ENCODE measurements around the gene SPARCL1. TPM values are rescaled to one million over a fixed set of nuclear protein-coding genes. Genes with fewer than 3 reads are reported as not detected.

The SPARCL1 gene
- total RNA-seq, 2 experiments from 2014 or later, result not detected

- H3K4me3 ChIP-seq (ENCODE audit: low read depth, low read length, poor library complexity, severe bottlenecking), result no peak overlapping the region
- H3K27ac ChIP-seq (ENCODE audit: low read depth, low read length, poor library complexity, severe bottlenecking), result no peak overlapping the region
- intact Hi-C loops (cut with micrococcal nuclease; ENCODE audit: unreplicated experiment), result no loop called here
- H3K9me3 ChIP-seq (ENCODE audit: low read length), result no peaks in the 10 kb centered on the region
- no peaks in the 10 kb centered on the region for H3K4me1 ChIP-seq (ENCODE audit: insufficient read depth, low read length, poor library complexity, severe bottlenecking)
- no TSS peak for BruUV-seq (replicated peaks)
- no peaks in the 10 kb centered on the region for H3K79me2 ChIP-seq (ENCODE audit: insufficient read depth, low read depth, low read length)
- H3K4me2 ChIP-seq (ENCODE audit: low read length), result no peak overlapping the region
- no peak for DNase-seq (ENCODE audit: low spot score)
- ChIA-PET CTCF (ENCODE audit: unreplicated experiment) (no interaction called here), POLR2A (no interaction called here)
- no peaks in the 10 kb centered on the region for H3K9me2 ChIP-seq (ENCODE audit: insufficient read depth, low read length)
- H2AFZ ChIP-seq (ENCODE audit: low read length), result no peak overlapping the region
- no peaks in the 10 kb centered on the region for H4K20me1 ChIP-seq (ENCODE audit: insufficient read depth, low read length)
- H3K36me3 ChIP-seq (ENCODE audit: insufficient read depth, low read length), result no peaks in the 10 kb centered on the region
- TF ChIP-seq EZH2phosphoT487 (IDR thresholded peaks at IDR 0.05; ENCODE audit: borderline replicate concordance, low read depth, low read length), result no peak
- TF ChIP-seq CTCF (conservative IDR thresholded peaks at IDR 0.05; ENCODE audit: low read length), result no peak
Measured at GRCh38 chr4:87570290-87570805, 41.2 kb upstream of the SPARCL1 start.

- DNase-seq (ENCODE audit: low spot score), result no peak
- no peak overlapping the region for H2AFZ ChIP-seq (ENCODE audit: low read length)
- BruUV-seq (replicated peaks), result no TSS peak
- ChIA-PET CTCF (ENCODE audit: unreplicated experiment) (no interaction called here), POLR2A (no interaction called here)
- H3K27ac ChIP-seq (ENCODE audit: low read depth, low read length, poor library complexity, severe bottlenecking), result no peak overlapping the region
- no peak for TF ChIP-seq CTCF (conservative IDR thresholded peaks at IDR 0.05; ENCODE audit: low read length)
- no peak for TF ChIP-seq EZH2phosphoT487 (IDR thresholded peaks at IDR 0.05; ENCODE audit: borderline replicate concordance, low read depth, low read length)
- H3K9me2 ChIP-seq (ENCODE audit: insufficient read depth, low read length), result no peaks in the 10 kb centered on the region
- no peaks in the 10 kb centered on the region for H4K20me1 ChIP-seq (ENCODE audit: insufficient read depth, low read length)
- no peaks in the 10 kb centered on the region for H3K79me2 ChIP-seq (ENCODE audit: insufficient read depth, low read depth, low read length)
- no peaks in the 10 kb centered on the region for H3K36me3 ChIP-seq (ENCODE audit: insufficient read depth, low read length)
- no peaks in the 10 kb centered on the region for H3K4me1 ChIP-seq (ENCODE audit: insufficient read depth, low read length, poor library complexity, severe bottlenecking)
- H3K9me3 ChIP-seq (ENCODE audit: low read length), result no peaks in the 10 kb centered on the region
- no peak overlapping the region for H3K4me3 ChIP-seq (ENCODE audit: low read depth, low read length, poor library complexity, severe bottlenecking)
- no peak overlapping the region for H3K4me2 ChIP-seq (ENCODE audit: low read length)
- intact Hi-C loops (cut with micrococcal nuclease; ENCODE audit: unreplicated experiment), result no loop called here
Measured at GRCh38 chr4:87567191-87567590, 38.0 kb upstream of the SPARCL1 start.

- Histone ChIP-seq H4K20me1 (ENCODE audit: insufficient read depth, low read length) (no peaks in the 10 kb centered on the region), H3K79me2 (ENCODE audit: insufficient read depth, low read depth, low read length) (no peaks in the 10 kb centered on the region), H3K4me1 (ENCODE audit: insufficient read depth, low read length, poor library complexity, severe bottlenecking) (no peaks in the 10 kb centered on the region), H3K36me3 (ENCODE audit: insufficient read depth, low read length) (no peaks in the 10 kb centered on the region), H3K4me3 (ENCODE audit: low read depth, low read length, poor library complexity, severe bottlenecking) (no peak overlapping the region), H3K27ac (ENCODE audit: low read depth, low read length, poor library complexity, severe bottlenecking) (no peak overlapping the region), H3K9me3 (ENCODE audit: low read length) (no peaks in the 10 kb centered on the region), H2AFZ (ENCODE audit: low read length) (no peak overlapping the region), H3K9me2 (ENCODE audit: insufficient read depth, low read length) (no peaks in the 10 kb centered on the region), H3K4me2 (ENCODE audit: low read length) (no peak overlapping the region)
- ChIA-PET POLR2A (no interaction called here), CTCF (ENCODE audit: unreplicated experiment) (no interaction called here)
- intact Hi-C loops (cut with micrococcal nuclease; ENCODE audit: unreplicated experiment), result no loop called here
- DNase-seq (ENCODE audit: low spot score), result no peak
- BruUV-seq (replicated peaks), result no TSS peak
- TF ChIP-seq CTCF (conservative IDR thresholded peaks at IDR 0.05; ENCODE audit: low read length) (no peak), EZH2phosphoT487 (IDR thresholded peaks at IDR 0.05; ENCODE audit: borderline replicate concordance, low read depth, low read length) (no peak)
Measured at GRCh38 chr4:87566276-87566675, 37.1 kb upstream of the SPARCL1 start.

Measured in OCI-LY7 (cell line).